Ovary (tissue), 9 donors: ENCODE data around the gene SP140. TPM values are rescaled to one million over a fixed set of nuclear protein-coding genes. Genes with fewer than 3 reads are reported as not detected.

Experiments
- DNase-seq, 5 donors: peaks; one replicate each; pipeline ENCODE4 v3.0.0-alpha.2; 2019 to 2020
- H3K27ac ChIP-seq, 2 donors: fragments of 200-600 bp; one replicate each; pipeline versions ENCODE4 v1.5.1 to v1.8.0; 2019 to 2022
- H3K27me3 ChIP-seq: fragments of 200-600 bp; one replicate; pipeline ENCODE4 v1.8.0; 2022
- H3K36me3 ChIP-seq: fragments of 200-600 bp; sonication (generic); one replicate; pipeline ENCODE4 v1.5.1; 2019
- H3K4me1 ChIP-seq: one replicate; pipeline ENCODE4 v1.8.1; 2013; ENCODE audit warnings: mild to moderate bottlenecking, moderate library complexity; ENCODE audit not compliant: insufficient read depth
- H3K4me3 ChIP-seq: fragments of 200-600 bp; sonication (generic); one replicate; pipeline ENCODE4 v1.5.1; 2017
- H3K9me3 ChIP-seq, 2 donors: fragments of 200-600 bp in 1 of 2; sonication (generic) in 1 of 2; one replicate each; pipeline versions ENCODE4 v1.5.1 to v1.8.1; 2013 to 2019; ENCODE audit warnings: mild to moderate bottlenecking in 1 of 2, moderate library complexity in 1 of 2
- EP300 ChIP-seq: sonication (generic); formaldehyde crosslinking; IDR thresholded peaks from one replicate; pipeline ENCODE4 v1.6.1; 2017; ENCODE audit warnings: antibody characterized with exemption
- POLR2A ChIP-seq: fragments of 450-650 bp; IDR thresholded peaks from one replicate; pipeline ENCODE4 v1.6.1; 2017; ENCODE audit warnings: antibody characterized with exemption, mild to moderate bottlenecking, moderate library complexity
- WGBS, 3 donors: extraction: QIAGEN DNeasy Blood & Tissue Kit in 1 of 3; methylation state at CpG; one replicate each; pipeline versions ENCODE4 v1.1.5 to v1.1.7; 2013 to 2017; 5-methylcytosine and 5-hydroxymethylcytosine counted together
- intact Hi-C, 4 donors: fragments of 100-400 bp; cut with DNase I; formaldehyde crosslinking; loops; one replicate each; pipeline versions ENCODE4 v1.11.0 to v1.15.1; 2022 to 2023
- polyA plus RNA-seq, 2 donors: library from polyadenylated mRNA; stranded (reverse); fragments of 200-250 nt in 1 of 2; fragments of 350-450 nt in 1 of 2; fragmentation: Illumina TruSeq in 1 of 2; extraction: RNeasy Lipid Tissue Mini Kit (QIAGEN cat#74804) in 1 of 2; gene quantifications; one replicate each; pipeline ENCODE4 v1.2.3, GENCODE V29; 2013 to 2014
- total RNA-seq, 7 donors: library from RNA; depleted of rRNA in 2 of 7; stranded (reverse); fragments of >200 nt in 2 of 7; fragmentation: NEBNext Ultra II Directional in 3 of 7; extraction: Animal tissue kit (Norgen Biotek cat#: 25700) in 3 of 7; gene quantifications; one replicate each; pipeline versions ENCODE4 v1.1.0 to v1.2.4, GENCODE V29; 2016 to 2023
- TF ChIP-seq, protein P1 (sequence below), 3 donors: fragments of 450-650 bp in 2 of 3; fragments of 200-600 bp in 1 of 3; IDR thresholded peaks; one replicate each; pipeline versions ENCODE4 v1.5.1 to v1.8.0; 2016 to 2022; ENCODE audit warnings: antibody characterized with exemption in 3 of 3, mild to moderate bottlenecking in 1 of 3
- donor health status: DM: no; HTN: no; CAD: no; lungs with moderate emphysema.
- donor health status: DM: no; HTN: no; CAD: no.
- donor health status: Bipolar disorder and iron deficiency.
- donor health status: DM: yes; HTN: yes; CAD: no.
- donor health status: DM: no; HTN: no; CAD: no.
- donor health status: DM: yes; HTN: yes; CAD: no.

The SP140 gene
- total and polyA plus RNA-seq, 9 donors, result 0.23 to 3.4 (median 1.0) TPM

DNA sequence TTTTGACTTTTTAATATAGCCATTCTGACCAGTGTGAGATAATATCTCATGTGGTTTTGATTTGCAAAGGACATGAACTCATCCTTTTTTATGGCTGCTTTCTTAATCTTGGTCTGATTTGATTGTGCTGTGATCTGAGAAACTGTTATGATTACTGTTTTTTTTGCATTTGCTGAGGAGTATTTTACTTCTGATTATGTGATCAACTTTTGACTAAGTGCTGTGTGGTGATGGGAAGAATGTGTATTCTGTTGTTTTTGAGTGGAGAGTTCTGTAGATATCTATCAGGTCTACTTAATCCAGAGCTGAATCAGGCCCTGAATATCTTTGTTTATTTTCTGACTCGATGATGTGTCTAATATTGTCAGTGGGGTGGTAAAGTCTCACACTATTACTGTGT is 118.2 kb downstream of the SP140 start:
- Histone ChIP-seq H3K9me3 (no peaks in the 10 kb centered on the region), H3K27ac (no peak overlapping the region), H3K4me1 (no peaks in the 10 kb centered on the region), H3K36me3 (no peaks in the 10 kb centered on the region), H3K4me3 (no peak overlapping the region), H3K27me3 (no peaks in the 10 kb centered on the region)
- TF ChIP-seq, protein P1, sequence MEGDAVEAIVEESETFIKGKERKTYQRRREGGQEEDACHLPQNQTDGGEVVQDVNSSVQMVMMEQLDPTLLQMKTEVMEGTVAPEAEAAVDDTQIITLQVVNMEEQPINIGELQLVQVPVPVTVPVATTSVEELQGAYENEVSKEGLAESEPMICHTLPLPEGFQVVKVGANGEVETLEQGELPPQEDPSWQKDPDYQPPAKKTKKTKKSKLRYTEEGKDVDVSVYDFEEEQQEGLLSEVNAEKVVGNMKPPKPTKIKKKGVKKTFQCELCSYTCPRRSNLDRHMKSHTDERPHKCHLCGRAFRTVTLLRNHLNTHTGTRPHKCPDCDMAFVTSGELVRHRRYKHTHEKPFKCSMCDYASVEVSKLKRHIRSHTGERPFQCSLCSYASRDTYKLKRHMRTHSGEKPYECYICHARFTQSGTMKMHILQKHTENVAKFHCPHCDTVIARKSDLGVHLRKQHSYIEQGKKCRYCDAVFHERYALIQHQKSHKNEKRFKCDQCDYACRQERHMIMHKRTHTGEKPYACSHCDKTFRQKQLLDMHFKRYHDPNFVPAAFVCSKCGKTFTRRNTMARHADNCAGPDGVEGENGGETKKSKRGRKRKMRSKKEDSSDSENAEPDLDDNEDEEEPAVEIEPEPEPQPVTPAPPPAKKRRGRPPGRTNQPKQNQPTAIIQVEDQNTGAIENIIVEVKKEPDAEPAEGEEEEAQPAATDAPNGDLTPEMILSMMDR (IDR thresholded peaks at IDR 0.05), result no peak
- no peak for TF ChIP-seq POLR2A
- no peak for TF ChIP-seq EP300
- WGBS, 3 donors, result 81 to 92% (median 88%) methylated on average over 1 of the region's 1 CpG
- no peak for DNase-seq
- intact Hi-C loops, result no loop called here

DNA sequence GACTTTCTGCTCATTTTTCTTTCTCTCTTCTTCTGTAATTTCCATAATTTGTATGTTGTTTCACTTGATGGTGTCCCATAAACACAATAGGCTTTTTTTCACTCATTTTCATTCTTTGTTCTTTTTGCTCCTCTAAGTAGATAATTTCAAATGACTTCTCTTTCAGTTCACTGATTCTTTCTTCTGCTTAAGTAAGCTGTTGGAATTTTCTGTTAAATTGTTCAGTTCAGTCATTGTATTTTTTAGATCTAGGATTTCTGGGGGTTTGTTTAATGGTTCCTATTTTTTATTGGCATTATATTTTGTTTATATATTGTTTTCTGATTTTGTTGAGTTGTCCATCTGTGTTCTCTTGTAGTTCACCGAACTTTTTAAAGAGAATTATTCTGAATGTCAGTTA is 120.9 kb downstream of the SP140 start:
- WGBS, 3 donors, result 98 to 100% (median 98%) methylated on average over 1 of the region's 1 CpG
- H3K27ac ChIP-seq, result no peak overlapping the region
- no peaks in the 10 kb centered on the region for H3K9me3 ChIP-seq
- H3K27me3 ChIP-seq, result no peaks in the 10 kb centered on the region
- H3K4me1 ChIP-seq, result no peaks in the 10 kb centered on the region
- H3K4me3 ChIP-seq, result no peak overlapping the region
- TF ChIP-seq POLR2A (no peak), EP300 (no peak)
- TF ChIP-seq, protein P1 (IDR thresholded peaks at IDR 0.05), result no peak
- H3K36me3 ChIP-seq, result no peaks in the 10 kb centered on the region
- intact Hi-C loops, result no loop called here
- no peak for DNase-seq

DNA sequence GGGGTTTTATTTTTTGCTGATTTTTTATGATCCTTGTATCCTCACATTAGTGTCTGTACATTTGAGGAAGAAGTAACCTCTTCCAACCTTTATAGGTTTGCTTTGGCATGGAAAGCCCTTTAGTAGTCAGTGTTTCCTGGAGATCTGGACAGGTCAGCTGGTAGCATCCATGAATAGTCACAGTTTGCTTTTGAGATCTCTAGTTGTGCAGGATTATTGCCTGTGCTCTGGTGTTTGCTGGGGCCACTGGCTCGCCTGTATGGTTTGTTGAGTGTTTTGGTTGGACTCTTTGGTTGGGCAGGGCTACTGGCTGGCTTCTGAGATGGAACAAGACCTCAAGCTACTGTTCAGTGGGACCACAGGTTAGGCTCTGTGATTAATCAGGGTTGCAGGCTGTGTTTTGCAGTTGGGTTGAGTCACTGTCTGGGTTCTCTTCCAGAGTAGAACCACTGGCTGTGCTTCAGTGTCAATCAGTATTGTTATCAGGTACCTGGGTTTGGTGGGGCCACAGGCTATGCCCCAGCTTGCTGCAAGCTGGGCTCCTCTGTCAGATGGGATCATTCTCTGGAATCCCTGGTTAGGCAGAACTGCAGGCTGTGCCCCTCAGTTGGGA is 121.5 kb downstream of the SP140 start:
- H3K27ac ChIP-seq, result no peak overlapping the region
- no peaks in the 10 kb centered on the region for H3K36me3 ChIP-seq
- no peaks in the 10 kb centered on the region for H3K9me3 ChIP-seq
- H3K4me1 ChIP-seq, result no peaks in the 10 kb centered on the region
- 87 to 94% (median 91%) methylated on average over 1 of the region's 1 CpG for WGBS, 3 donors
- H3K27me3 ChIP-seq, result no peaks in the 10 kb centered on the region
- DNase-seq, result no peak
- intact Hi-C loops, result no loop called here
- no peak for TF ChIP-seq EP300
- TF ChIP-seq, protein P1 (IDR thresholded peaks at IDR 0.05), result no peak
- TF ChIP-seq POLR2A, result no peak
- no peak overlapping the region for H3K4me3 ChIP-seq

DNA sequence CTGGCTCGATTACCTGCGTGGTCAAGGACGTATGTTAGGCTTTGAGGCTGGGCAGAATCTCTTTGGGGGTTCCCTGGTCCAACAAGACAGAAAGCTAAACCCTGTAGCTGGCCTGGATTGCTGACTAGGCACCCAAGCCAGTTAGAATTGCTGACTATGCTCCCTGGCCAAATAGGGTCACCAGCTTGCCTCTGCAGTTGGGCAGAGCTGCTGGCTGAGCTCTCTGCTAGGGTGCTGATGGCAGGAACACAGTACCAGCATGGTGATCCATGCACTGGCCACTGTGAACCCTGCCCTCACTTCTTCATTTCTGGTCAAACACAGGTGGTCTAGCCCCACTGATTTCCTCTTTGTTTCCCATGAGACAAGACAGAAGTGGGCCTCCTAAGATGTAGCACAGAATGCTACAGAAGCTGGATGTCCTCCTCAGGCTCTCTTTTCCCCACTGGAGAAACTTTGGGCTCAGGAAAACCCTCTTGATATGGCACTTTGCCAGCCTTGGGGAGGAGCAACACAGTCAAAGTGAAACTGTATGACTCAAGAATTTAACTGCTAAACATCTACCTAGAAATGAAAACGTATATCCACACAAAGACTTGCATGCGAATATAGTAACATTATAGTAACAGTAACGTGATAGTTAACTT is 122.2 kb downstream of the SP140 start:
- intact Hi-C loops, result no loop called here
- 87 to 96% (median 94%) methylated on average over 6 of the region's 6 CpGs for WGBS, 3 donors
- DNase-seq, result no peak
- no peak for TF ChIP-seq POLR2A
- no peak for TF ChIP-seq EP300
- TF ChIP-seq, protein P1 (IDR thresholded peaks at IDR 0.05), result no peak
- H3K27ac ChIP-seq, result no peak overlapping the region
- H3K4me3 ChIP-seq, result no peak overlapping the region
- no peaks in the 10 kb centered on the region for H3K4me1 ChIP-seq
- H3K36me3 ChIP-seq, result no peaks in the 10 kb centered on the region
- H3K27me3 ChIP-seq, result no peaks in the 10 kb centered on the region
- H3K9me3 ChIP-seq, result no peaks in the 10 kb centered on the region
